K562 (cell line): ENCODE measurements around the gene B3GLCT. TPM values are rescaled to one million over a fixed set of nuclear protein-coding genes. Genes with fewer than 3 reads are reported as not detected.
A peak's percentile ranks its signal among the peaks of the same experiment; 100 is the strongest.

Experiments used
- ATAC-seq: fragments of 200-7000 bp; cut with Tn5 transposase; 3 replicates; pipeline ENCODE4 v1.9.1; 2020; ENCODE audit warnings: moderate library complexity
- BruUV-seq: library from RNA; stranded (reverse); fragments of 400-500 nt; replicated peaks from 2 replicates; lab custom pipeline; 2021; lab: Mats Ljungman, UMichigan
- CTCF ChIA-PET: fragments of 300-600 bp; formaldehyde crosslinking; extraction: SDS; loops from one replicate; lab custom pipeline; 2021; ENCODE audit warnings: low intra/inter-chr PET ratio; lab: Yijun Ruan, JAX
- POLR2A ChIA-PET: fragments of 300-600, 350-650 bp; sonication (Branson Sonifier 250); formaldehyde crosslinking; extraction: SDS; loops from one replicate; lab custom pipeline; 2021; ENCODE audit warnings: antibody characterized with exemption, inconsistent platforms; lab: Yijun Ruan, JAX
- DNase-seq, 4 experiments: peaks; one replicate each; pipeline versions ENCODE4 v3.0.0 to v3.0.0-alpha.2; 2011 to 2018; ENCODE audit warnings: low spot score in 3 of 4, mixed read lengths in 3 of 4; ENCODE audit errors: extremely low read depth in 1 of 4
- FAIRE-seq: peaks from 2 replicates; lab custom pipeline; 2011; peaks lifted over from hg19 to GRCh38; lab: Jason Lieb, UNC
- H2AFZ ChIP-seq: 2 replicates; pipeline ENCODE4 v1.6.0; 2011; ENCODE audit warnings: low read depth, low read length, control low read depth, inconsistent platforms
- H3K27ac ChIP-seq: fragments of 200-600 bp; 3 replicates; pipeline ENCODE4 v1.8.0; 2011; ENCODE audit warnings: low read depth, mild to moderate bottlenecking, control low read depth, inconsistent platforms, low read length, moderate library complexity, mixed read lengths; ENCODE audit errors: extremely low read depth
- H3K27me3 ChIP-seq, 2 experiments: fragments of 300-600 bp in 1 of 2; 2 replicates in 1 of 2; 3 replicates in 1 of 2; pipeline versions ENCODE4 v1.6.0 to v1.8.0; 2011; ENCODE audit warnings: inconsistent platforms in 2 of 2, low read length in 2 of 2, mild to moderate bottlenecking in 1 of 2, mixed read lengths in 1 of 2, moderate library complexity in 1 of 2; ENCODE audit not compliant: control insufficient read depth in 2 of 2, insufficient read depth in 2 of 2
- H3K36me3 ChIP-seq: fragments of 300-600 bp; 3 replicates; pipeline ENCODE4 v1.8.0; 2011; ENCODE audit warnings: mild to moderate bottlenecking, low read length, inconsistent platforms; ENCODE audit not compliant: control insufficient read depth, insufficient read depth
- H3K4me1 ChIP-seq, 2 experiments: fragments of 200-600 bp in 1 of 2; replicated peaks in 1 of 2; 2 replicates in 1 of 2; 3 replicates in 1 of 2; pipeline versions ENCODE4 v1.5.1 to v1.8.0; 2011; ENCODE audit warnings: inconsistent platforms in 2 of 2, low read length in 2 of 2, mild to moderate bottlenecking in 1 of 2, mixed read lengths in 1 of 2, moderate library complexity in 1 of 2; ENCODE audit not compliant: control insufficient read depth in 2 of 2, insufficient read depth in 2 of 2
- H3K4me2 ChIP-seq: 2 replicates; pipeline ENCODE4 v1.6.1; 2011; ENCODE audit warnings: low read length, control low read depth, inconsistent platforms, mixed read lengths; ENCODE audit not compliant: insufficient read depth
- H3K4me3 ChIP-seq: fragments of 200-600 bp; sonication (generic), shearing (Covaris generic); 2 replicates; pipeline ENCODE4 v1.5.1; 2016; ENCODE audit warnings: control low read depth, inconsistent platforms
- H3K79me2 ChIP-seq: fragments of 200-600 bp; 3 replicates; pipeline ENCODE4 v1.8.0; 2011; ENCODE audit warnings: low read length, inconsistent platforms; ENCODE audit not compliant: control insufficient read depth, insufficient read depth
- H3K9ac ChIP-seq, 2 experiments: 2 replicates each; pipeline versions ENCODE4 v1.6.0 to v1.6.1; 2011; ENCODE audit warnings: low read depth in 2 of 2, low read length in 2 of 2, control low read depth in 1 of 2, inconsistent platforms in 1 of 2, mild to moderate bottlenecking in 1 of 2, mixed read lengths in 1 of 2; ENCODE audit not compliant: insufficient read depth in 1 of 2
- H3K9me1 ChIP-seq: one replicate; pipeline ENCODE4 v1.6.0; 2011; ENCODE audit warnings: inconsistent platforms, mild to moderate bottlenecking, low read length, moderate library complexity; ENCODE audit not compliant: control insufficient read depth, insufficient read depth
- H3K9me3 ChIP-seq: replicated peaks from 2 replicates; pipeline ENCODE4 v1.5.1; 2011; ENCODE audit warnings: low read depth, low read length, inconsistent platforms; ENCODE audit not compliant: control insufficient read depth, insufficient read depth
- H4K20me1 ChIP-seq: replicated peaks from 2 replicates; pipeline ENCODE4 v1.6.1; 2011; ENCODE audit warnings: low read length, inconsistent platforms, mixed read lengths; ENCODE audit not compliant: control insufficient read depth, insufficient read depth
- CEBPB ChIP-seq: fragments of 450-650 bp; IDR thresholded peaks from 2 replicates; pipeline ENCODE4 v1.6.1; 2016; ENCODE audit warnings: missing genetic modification characterization, missing compliant biosample characterization
- CEBPG ChIP-seq, 3 experiments: fragments of 200-800 bp in 1 of 3; sonication (Bioruptor generic) in 1 of 3; sonication (generic) in 1 of 3; formaldehyde crosslinking in 1 of 3; IDR thresholded peaks in 2 of 3; conservative IDR thresholded peaks in 1 of 3; 2 replicates each; pipeline versions ENCODE4 v1.6.1 to v1.8.0; 2016 to 2022; ENCODE audit warnings: missing compliant biosample characterization in 2 of 3, missing genetic modification characterization in 2 of 3, mild to moderate bottlenecking in 1 of 3, missing genetic modification reagents in 1 of 3
- GTF2A2 ChIP-seq: IDR thresholded peaks from 2 replicates; pipeline ENCODE4 v1.6.1; 2016; ENCODE audit warnings: mild to moderate bottlenecking, missing genetic modification characterization, missing compliant biosample characterization
- LCOR ChIP-seq: sonication (generic); formaldehyde crosslinking; IDR thresholded peaks from 2 replicates; pipeline ENCODE4 v1.8.0; 2022; ENCODE audit warnings: mild to moderate bottlenecking, missing genetic modification reagents
- RAD21 ChIP-seq, 2 experiments: fragments of 250-450 bp in 1 of 2; fragments of 450-650 bp in 1 of 2; sonication (Bioruptor Pico) in 1 of 2; formaldehyde crosslinking in 1 of 2; IDR thresholded peaks in 1 of 2; conservative IDR thresholded peaks in 1 of 2; 2 replicates each; pipeline versions ENCODE4 v1.4.0 to v1.8.0; 2020 to 2022; ENCODE audit warnings: mild to moderate bottlenecking in 2 of 2, moderate library complexity in 1 of 2
- REST ChIP-seq, 2 experiments: fragments of 450-650 bp; formaldehyde crosslinking in 1 of 2; IDR thresholded peaks; 2 replicates each; pipeline versions ENCODE4 v1.4.0 to v1.6.1; 2014 to 2020; ENCODE audit warnings: mild to moderate bottlenecking in 2 of 2, borderline replicate concordance in 1 of 2, low read depth in 1 of 2
- WGBS: fragments of 100-300 bp; shearing (Covaris generic); methylation state at CpG from one replicate; pipeline ENCODE4 v1.1.6; 2016; ENCODE audit warnings: low coverage, mixed read lengths; ENCODE audit not compliant: insufficient coverage; ENCODE audit errors: missing lambda C conversion rate; 5-methylcytosine and 5-hydroxymethylcytosine counted together
- in situ Hi-C: fragments of 300-500 bp; cut with MboI; formaldehyde crosslinking; loops from 4 replicates; pipeline ENCODE4 v1.15.0; 2018; ENCODE audit warnings: inconsistent platforms, mixed read lengths
- intact Hi-C: fragments of 100-400 bp; cut with micrococcal nuclease; formaldehyde crosslinking; loops from 2 replicates; pipeline ENCODE4 v1.14.2; 2022
- polyA plus RNA-seq, 8 experiments: library from polyadenylated mRNA; depleted of rRNA in 4 of 8; stranded (reverse) in 5 of 8; unstranded in 3 of 8; fragments of >200 nt; fragmentation: Nextera tagmentation in 2 of 8; fragmentation: Illumina TruSeq in 1 of 8; extraction: Ambion mirVana in 2 of 8; extraction: Trizol in 1 of 8; gene quantifications; 2 replicates each; pipeline versions ENCODE4 v1.2.1 to v1.2.3, GENCODE V29; 2011 to 2014; ENCODE audit warnings: inconsistent platforms in 1 of 8, missing spikeins in 1 of 8
- total RNA-seq, 7 experiments: library from RNA; depleted of rRNA in 6 of 7; stranded (reverse); fragments of >200 nt in 6 of 7; fragmentation: Illumina TruSeq in 2 of 7; extraction: Trizol in 2 of 7; gene quantifications; 2 replicates each; pipeline versions ENCODE4 v1.2.1 to v1.2.3, GENCODE V29; 2011 to 2021; ENCODE audit warnings: low replicate concordance in 1 of 7

B3GLCT gene
- total and polyA plus RNA-seq, 9 of the 15 experiments (the other 6 are each of a cell fraction or from before 2014, with no cell fraction given) = 1.1 to 5.1 (median 2.9) TPM

DNA sequence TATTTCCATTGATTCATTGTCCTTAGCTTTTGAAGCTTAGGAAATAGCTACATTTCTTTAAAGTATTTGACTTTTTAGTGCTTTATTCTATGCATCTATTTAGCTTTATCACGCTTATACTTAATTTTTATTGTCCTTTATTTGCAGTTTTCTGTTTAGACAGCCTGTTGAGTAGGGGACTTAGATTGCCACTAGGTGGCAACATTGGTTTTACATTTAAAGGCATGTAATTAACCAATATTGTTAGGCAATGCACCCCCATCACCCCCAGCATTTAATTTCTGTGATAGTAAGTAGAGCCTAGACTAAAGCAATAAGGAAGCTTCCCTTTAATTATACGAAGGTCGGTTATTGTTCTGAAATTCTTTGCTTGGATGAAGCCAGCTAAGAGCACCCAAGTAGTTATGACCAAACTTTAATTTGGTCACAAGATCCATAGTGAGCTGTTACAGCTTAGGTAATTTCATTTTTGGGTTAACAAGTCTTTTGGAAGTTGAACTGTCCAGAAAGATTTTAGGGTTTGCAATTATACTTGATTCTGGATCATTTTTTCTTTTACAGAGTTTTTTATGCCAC, 36.5 kb downstream of the B3GLCT start:
- Histone ChIP-seq H3K4me2 (no peak overlapping the region), H3K79me2 (no peaks in the 10 kb centered on the region), H3K36me3 (no peaks in the 10 kb centered on the region), H4K20me1 (no peaks in the 10 kb centered on the region), H3K4me3 (no peak overlapping the region), H2AFZ (no peak overlapping the region), H3K9ac (no peak overlapping the region), H3K4me1 (no peaks in the 10 kb centered on the region), H3K9me1 (no peaks in the 10 kb centered on the region), H3K9me3 (no peaks in the 10 kb centered on the region), H3K27me3 (no peaks in the 10 kb centered on the region), H3K27ac (no peak overlapping the region)
- peak; percentile 81 for ATAC-seq
- ChIA-PET POLR2A (interaction anchor here (0.8 kb wide), 1 partner anchor 531 kb away, joined by 3 read pairs; no protein-coding TSS in a partner anchor), CTCF (interaction anchor here (1.2 to 1.9 kb wide), 2 partner anchors 188 to 506 kb away, joined by 3 to 6 read pairs; no protein-coding TSS in a partner anchor)
- BruUV-seq = no TSS peak
- WGBS = 6% methylated on average over 3 of the region's 3 CpGs
- peak in 3 of 4 experiments; percentile 13 to 25 (median 14) for DNase-seq
- intact Hi-C loops = loop anchor here (1.0 kb wide), 1 partner anchor 188 kb away; no protein-coding TSS in a partner anchor
- peak; percentile 32 for FAIRE-seq
- in situ Hi-C loops = loop anchor here (10.0 to 25.0 kb wide), 2 partner anchors 189 to 501 kb away; partner anchors contain the start of gene RXFP2
- peak; percentile 50 to 65 for TF ChIP-seq RAD21 (CRISPR knock-in tag; conservative IDR thresholded peaks at IDR 0.05 in 1 of 2, IDR thresholded peaks at IDR 0.05 in 1 of 2)
- TF ChIP-seq CEBPB (tag) = peak; percentile 62
- TF ChIP-seq LCOR = no peak
- no peak for TF ChIP-seq GTF2A2 (tag)
- TF ChIP-seq CEBPG (CRISPR knock-in tag; IDR thresholded peaks at IDR 0.05) = no peak
- TF ChIP-seq CEBPG (tag; conservative IDR thresholded peaks at IDR 0.05 in 1 of 2, IDR thresholded peaks at IDR 0.05 in 1 of 2) = peak in 1 of 2 experiments; percentile 59; a peak in 3 of 4 replicates
- peak; percentile 61; the same call in 1 of the 2 replicates for TF ChIP-seq REST (IDR thresholded peaks at IDR 0.05; ENCODE audit: borderline replicate concordance)
- TF ChIP-seq REST (CRISPR knock-in tag; IDR thresholded peaks at IDR 0.05; ENCODE audit: low read depth) = no peak
